Smooth muscle cell (in vitro differentiated cells): ENCODE measurements around the gene TTC32. TPM values are rescaled to one million over a fixed set of nuclear protein-coding genes. Genes with fewer than 3 reads are reported as not detected.

ENCODE experiments used
- DNase-seq: peaks from one replicate; lab custom pipeline; 2025; ENCODE audit not compliant: unreplicated experiment; lab: John Stamatoyannopoulos, UW
- H2AFZ ChIP-seq: fragments of 200-600 bp; sonication (generic); 2 replicates; pipeline ENCODE4 v1.6.0; 2016; ENCODE audit warnings: antibody characterized with exemption, low read depth, mild to moderate bottlenecking
- H3F3A ChIP-seq: fragments of 200-600 bp; sonication (generic); 2 replicates; pipeline ENCODE4 v1.6.0; 2017; ENCODE audit warnings: antibody characterized with exemption, low read depth
- H3K27ac ChIP-seq: fragments of 200-600 bp; sonication (generic); 2 replicates; pipeline ENCODE4 v1.5.1; 2016; ENCODE audit warnings: low read depth, mild to moderate bottlenecking
- H3K27me3 ChIP-seq: fragments of 200-600 bp; sonication (generic); 2 replicates; pipeline ENCODE4 v1.6.1; 2016; ENCODE audit warnings: low read depth, mild to moderate bottlenecking
- H3K36me3 ChIP-seq: fragments of 200-600 bp; sonication (generic); 2 replicates; pipeline ENCODE4 v1.5.1; 2016; ENCODE audit warnings: low read depth
- H3K4me1 ChIP-seq: fragments of 200-600 bp; sonication (generic); 2 replicates; pipeline ENCODE4 v1.5.1; 2016; ENCODE audit warnings: low read depth
- H3K4me2 ChIP-seq: fragments of 200-600 bp; sonication (generic); 2 replicates; pipeline ENCODE4 v1.6.0; 2016; ENCODE audit warnings: mild to moderate bottlenecking
- H3K4me3 ChIP-seq: fragments of 200-600 bp; sonication (generic); 2 replicates; pipeline ENCODE4 v1.5.1; 2016; ENCODE audit warnings: mild to moderate bottlenecking
- H3K79me2 ChIP-seq: fragments of 200-600 bp; sonication (generic); 2 replicates; pipeline ENCODE4 v1.6.0; 2016; ENCODE audit warnings: low read depth, mild to moderate bottlenecking
- H3K9ac ChIP-seq: fragments of 200-600 bp; sonication (generic); 2 replicates; pipeline ENCODE4 v1.6.0; 2016; ENCODE audit warnings: low read depth
- H3K9me3 ChIP-seq: fragments of 200-600 bp; sonication (generic); replicated peaks from 2 replicates; pipeline ENCODE4 v1.5.1; 2016; ENCODE audit warnings: low read depth
- H4K20me1 ChIP-seq: fragments of 200-600 bp; sonication (generic); 2 replicates; pipeline ENCODE4 v1.6.0; 2016; ENCODE audit warnings: low read depth
- WGBS: methylation state at CpG from one replicate; pipeline ENCODE4 v1.1.7; 2016; ENCODE audit warnings: low lambda C conversion rate; 5-methylcytosine and 5-hydroxymethylcytosine counted together
- polyA plus RNA-seq: library from polyadenylated mRNA; unstranded; fragments of >200 nt; fragmentation: Nextera tagmentation; extraction: Ambion mirVana; gene quantifications from 2 replicates; pipeline ENCODE4 v1.2.1, GENCODE V29; 2016
- total RNA-seq: library from RNA; depleted of rRNA; stranded (reverse); fragments of >200 nt; gene quantifications from 2 replicates; pipeline ENCODE4 v1.2.3, GENCODE V29; 2014
- TF ChIP-seq, protein P1 (sequence below): fragments of 200-600 bp; sonication (generic); IDR thresholded peaks from 2 replicates; pipeline ENCODE4 v1.5.1; 2017; ENCODE audit warnings: borderline replicate concordance, mild to moderate bottlenecking, antibody characterized with exemption; ENCODE audit not compliant: insufficient read depth, poor library complexity, severe bottlenecking

TTC32 gene
- 6.2 and 12.5 TPM in 2 replicates for total RNA-seq
- polyA plus RNA-seq: 5.1 and 5.2 TPM in 2 replicates

DNA sequence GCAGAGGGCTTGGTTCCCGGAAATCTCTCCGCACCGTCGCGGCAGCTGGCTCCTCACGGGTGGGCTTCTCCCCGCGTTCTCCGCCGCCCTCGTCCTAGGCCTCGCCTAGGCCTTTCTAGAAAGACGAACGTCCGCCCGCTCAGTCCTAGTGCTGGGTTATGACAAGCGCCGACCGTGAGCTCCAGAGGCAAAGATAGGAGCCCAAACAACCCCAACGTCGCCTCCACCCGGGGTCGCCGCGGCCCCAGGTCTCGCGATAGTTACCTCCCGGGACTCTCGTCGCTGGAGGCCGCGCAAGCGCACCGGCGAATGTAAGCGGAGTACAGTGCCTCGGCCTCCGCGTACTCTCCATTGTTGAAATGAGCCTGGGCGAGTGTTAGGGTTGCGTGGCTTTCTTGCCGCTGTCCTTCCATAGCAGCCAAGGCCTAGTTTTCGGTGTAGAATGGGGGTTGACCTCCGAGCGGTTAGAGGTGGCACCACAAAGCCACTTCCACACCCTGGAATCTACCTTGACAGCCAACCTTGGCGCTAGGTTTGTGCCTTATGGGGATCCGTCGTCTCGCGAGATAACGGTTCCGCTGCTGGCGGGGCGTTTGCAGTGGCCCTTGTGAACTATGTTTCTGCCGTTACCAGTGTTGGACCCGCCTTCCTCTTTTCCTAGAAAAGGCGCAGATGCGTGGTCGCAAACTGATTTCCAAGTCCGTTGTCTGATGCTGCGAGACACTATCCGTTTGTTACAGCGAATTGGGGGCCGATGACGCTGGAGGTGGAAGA is at the start of gene TTC32:
TSS of gene TTC32 (minus strand) at position 542 of the 774 bp plus-strand sequence. CDS start at position 413, 129 bp downstream.
- Histone ChIP-seq H4K20me1 (peaks cover 26% of the 10 kb centered on the region), H2AFZ (peak within 1 kb of the TSS; percentile 89), H3K27ac (peak within 1 kb of the TSS; percentile 91), H3K79me2 (peaks cover 42% of the 10 kb centered on the region), H3K27me3 (peaks cover 5% of the 10 kb centered on the region), H3K9me3 (no peaks in the 10 kb centered on the region), H3F3A (peaks cover 3% of the 10 kb centered on the region), H3K4me2 (peak within 1 kb of the TSS; percentile 94), H3K36me3 (no peaks in the 10 kb centered on the region), H3K4me1 (peaks cover 27% of the 10 kb centered on the region), H3K9ac (peak within 1 kb of the TSS; percentile 95), H3K4me3 (peak within 1 kb of the TSS; percentile 68)
- peak; percentile 96 for DNase-seq
- TF ChIP-seq, protein P1, sequence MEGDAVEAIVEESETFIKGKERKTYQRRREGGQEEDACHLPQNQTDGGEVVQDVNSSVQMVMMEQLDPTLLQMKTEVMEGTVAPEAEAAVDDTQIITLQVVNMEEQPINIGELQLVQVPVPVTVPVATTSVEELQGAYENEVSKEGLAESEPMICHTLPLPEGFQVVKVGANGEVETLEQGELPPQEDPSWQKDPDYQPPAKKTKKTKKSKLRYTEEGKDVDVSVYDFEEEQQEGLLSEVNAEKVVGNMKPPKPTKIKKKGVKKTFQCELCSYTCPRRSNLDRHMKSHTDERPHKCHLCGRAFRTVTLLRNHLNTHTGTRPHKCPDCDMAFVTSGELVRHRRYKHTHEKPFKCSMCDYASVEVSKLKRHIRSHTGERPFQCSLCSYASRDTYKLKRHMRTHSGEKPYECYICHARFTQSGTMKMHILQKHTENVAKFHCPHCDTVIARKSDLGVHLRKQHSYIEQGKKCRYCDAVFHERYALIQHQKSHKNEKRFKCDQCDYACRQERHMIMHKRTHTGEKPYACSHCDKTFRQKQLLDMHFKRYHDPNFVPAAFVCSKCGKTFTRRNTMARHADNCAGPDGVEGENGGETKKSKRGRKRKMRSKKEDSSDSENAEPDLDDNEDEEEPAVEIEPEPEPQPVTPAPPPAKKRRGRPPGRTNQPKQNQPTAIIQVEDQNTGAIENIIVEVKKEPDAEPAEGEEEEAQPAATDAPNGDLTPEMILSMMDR: no peak
- WGBS: under 1% methylated on average over 62 of the region's 65 CpGs

DNA sequence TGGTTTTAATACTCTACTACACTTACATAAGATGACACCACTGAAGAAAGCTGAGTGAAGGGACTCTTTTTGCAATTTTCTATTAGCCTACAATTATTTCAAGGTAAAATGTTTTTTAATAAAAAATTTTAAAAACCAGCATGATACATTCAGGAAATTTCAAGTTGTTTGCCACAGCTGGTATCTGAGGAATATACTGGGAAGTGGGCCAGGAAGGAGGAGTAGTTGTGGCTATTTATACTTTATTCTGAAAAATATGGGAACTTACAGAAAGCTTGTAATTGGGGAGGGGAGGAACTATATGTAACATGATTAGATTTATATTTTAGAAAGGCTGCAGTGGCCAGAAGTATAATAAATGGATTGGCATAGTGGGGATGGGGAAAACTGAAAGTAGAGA is 47.3 kb upstream of the TTC32 start:
- DNase-seq: no peak
- Histone ChIP-seq H3F3A (no peaks in the 10 kb centered on the region), H3K79me2 (no peaks in the 10 kb centered on the region)

DNA sequence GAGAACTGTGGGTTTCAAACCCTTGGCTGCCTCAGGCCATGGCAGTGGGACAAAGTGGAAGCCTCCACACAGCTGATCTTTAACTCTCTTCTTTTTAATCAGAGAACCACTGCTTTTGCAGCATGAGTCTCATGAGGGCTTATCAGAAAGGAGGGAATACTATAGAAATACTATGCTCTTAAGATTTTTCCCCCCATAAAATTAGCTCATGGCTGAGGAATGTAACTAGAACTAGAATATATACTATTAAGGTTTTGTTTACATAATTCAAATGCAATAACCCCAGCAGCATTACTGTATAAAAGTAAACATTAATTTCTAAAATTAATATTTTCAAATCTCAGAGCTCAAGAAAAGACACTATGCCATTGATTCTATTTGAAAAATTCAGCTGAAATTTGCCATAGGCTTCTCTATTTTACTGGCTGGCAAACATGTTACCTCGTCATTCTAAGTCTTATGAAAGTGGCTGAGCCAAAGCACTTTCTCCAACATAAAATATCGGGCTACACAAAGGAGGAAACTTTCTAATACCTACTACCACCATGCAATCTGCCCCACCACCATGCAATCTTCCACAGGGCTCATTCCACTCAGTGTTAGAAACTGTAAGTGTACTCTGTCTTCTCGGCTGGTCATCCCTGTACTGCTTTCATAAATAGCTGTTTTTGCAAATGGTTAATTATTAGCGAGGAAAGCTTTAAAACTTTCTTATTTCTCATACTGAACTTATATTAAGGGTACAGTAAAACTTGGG is 45.6 kb upstream of the TTC32 start:
- Histone ChIP-seq H3K4me1 (no peaks in the 10 kb centered on the region), H3K4me2 (no peak overlapping the region), H3K9ac (no peak overlapping the region), H3K4me3 (no peak overlapping the region), H4K20me1 (no peaks in the 10 kb centered on the region), H3F3A (no peaks in the 10 kb centered on the region), H3K79me2 (no peaks in the 10 kb centered on the region), H3K27me3 (no peaks in the 10 kb centered on the region), H2AFZ (no peak overlapping the region), H3K36me3 (no peaks in the 10 kb centered on the region), H3K27ac (no peak overlapping the region), H3K9me3 (no peaks in the 10 kb centered on the region)
- no peak for DNase-seq
- TF ChIP-seq, protein P1: no peak
- WGBS: 95% methylated on average over 4 of the region's 4 CpGs

More for the DNA sequence above, 47.3 kb upstream of the TTC32 start:
- H2AFZ ChIP-seq: no peak overlapping the region
- TF ChIP-seq, protein P1: no peak
- no peak overlapping the region for H3K9ac ChIP-seq
- H3K9me3 ChIP-seq: no peaks in the 10 kb centered on the region
- no peaks in the 10 kb centered on the region for H3K27me3 ChIP-seq
- no peak overlapping the region for H3K4me2 ChIP-seq
- H3K36me3 ChIP-seq: no peaks in the 10 kb centered on the region
- no peak overlapping the region for H3K4me3 ChIP-seq
- H3K4me1 ChIP-seq: no peaks in the 10 kb centered on the region
- no peaks in the 10 kb centered on the region for H4K20me1 ChIP-seq
- H3K27ac ChIP-seq: no peak overlapping the region
